C1 segment of cervical spinal cord (tissue), 14 donors: ENCODE data around the gene LRRC8C.
A peak's percentile ranks its signal among the peaks of the same experiment; 100 is the strongest.
"Not testable (repeated sequence)": the region's sequence is repeated elsewhere in the genome, so short reads cannot be mapped to it uniquely, and the experiment has no call there.

Experiments
- DNase-seq, 14 donors: peaks; one replicate each; lab custom pipeline; 2025; lab: John Stamatoyannopoulos, UW

The LRRC8C gene

DNA sequence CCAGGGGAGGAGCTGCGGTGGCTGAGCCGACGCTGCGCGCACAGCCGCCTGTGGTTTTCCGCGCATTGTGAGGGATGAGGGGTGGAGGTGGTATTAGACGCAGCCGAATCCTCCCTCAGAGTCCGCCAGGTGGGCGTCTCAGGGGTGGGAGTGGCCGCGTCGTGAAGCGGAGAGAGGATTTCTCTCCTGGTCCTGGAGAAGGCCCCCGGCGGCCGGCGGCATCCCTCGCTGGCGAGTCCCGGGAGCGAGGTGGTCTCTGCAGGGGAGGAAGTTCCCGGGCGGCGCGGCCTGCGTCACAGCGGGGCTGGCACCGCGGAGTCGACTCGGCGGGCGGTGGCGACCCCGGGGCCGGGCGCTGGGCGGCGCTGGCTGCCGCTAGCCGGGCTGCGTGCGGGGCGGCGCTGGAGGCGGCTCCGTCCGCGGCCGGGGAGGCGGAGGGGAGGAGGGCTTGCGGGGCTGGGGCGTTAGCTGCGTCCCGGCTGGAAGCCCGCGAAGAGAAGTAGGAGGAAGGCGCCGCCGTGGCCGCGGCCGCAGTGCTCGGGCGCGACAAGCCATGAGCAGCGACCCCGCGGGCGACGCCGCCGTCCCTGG, at the start of gene LRRC8C:
TSS of gene LRRC8C (plus strand) at position 464 of the 591 bp plus-strand sequence. CDS start 53,354 bp downstream, outside the sequence.
- DNase-seq = peak in 13 of 14 donors; percentile 5 to 90 (median 74)

GRCh38 chr1:89584211-89584610, 48.7 kb upstream of the LRRC8C start:
- no peak for DNase-seq

DNA sequence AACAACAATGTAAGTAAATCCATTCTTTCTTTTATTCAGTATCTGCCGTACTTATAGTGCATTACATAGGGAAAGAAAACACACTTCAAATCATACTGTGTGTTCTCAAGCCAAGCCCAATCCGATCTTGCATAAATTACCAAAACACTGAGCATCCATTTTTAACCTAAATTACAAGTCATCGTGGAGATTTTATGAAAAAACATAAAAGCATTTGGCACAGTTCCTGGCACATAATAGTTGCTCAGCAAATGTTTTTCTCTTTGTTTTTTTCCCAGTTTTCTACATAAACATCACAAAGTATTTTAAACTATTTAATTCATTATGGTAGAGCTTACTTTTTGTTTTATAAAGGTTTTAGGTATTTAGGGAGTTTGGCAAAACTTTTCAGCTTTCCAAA, 48.1 kb upstream of the LRRC8C start:
- no peak for DNase-seq

GRCh38 chr1:89587729-89588161, 45.2 kb upstream of the LRRC8C start:
- DNase-seq = peak in 1 of 14 donors; percentile 21

DNA sequence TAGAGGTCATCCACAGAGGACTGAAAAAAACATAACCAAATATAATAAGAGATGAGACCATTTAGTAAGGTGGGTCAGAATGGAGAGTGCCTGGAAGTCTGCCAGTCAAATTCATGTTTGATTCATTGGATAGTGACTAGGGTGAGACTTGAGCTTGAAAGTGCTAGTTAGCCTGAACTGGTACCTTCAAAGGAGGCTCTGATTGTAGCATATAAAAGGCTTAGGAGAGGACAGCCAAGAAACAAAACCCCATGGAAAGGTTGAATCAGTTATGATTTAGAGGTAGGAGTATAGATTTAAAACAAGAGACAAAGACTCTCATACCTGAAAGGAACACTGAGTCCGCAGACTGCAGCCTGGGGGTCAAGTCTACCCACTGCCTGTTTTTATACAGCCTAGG, 44.4 kb upstream of the LRRC8C start:
- DNase-seq = no peak

GRCh38 chr1:89589515-89589914, 43.4 kb upstream of the LRRC8C start:
- DNase-seq = no peak

GRCh38 chr1:89590341-89591080, 42.4 kb upstream of the LRRC8C start:
- DNase-seq = no peak

DNA sequence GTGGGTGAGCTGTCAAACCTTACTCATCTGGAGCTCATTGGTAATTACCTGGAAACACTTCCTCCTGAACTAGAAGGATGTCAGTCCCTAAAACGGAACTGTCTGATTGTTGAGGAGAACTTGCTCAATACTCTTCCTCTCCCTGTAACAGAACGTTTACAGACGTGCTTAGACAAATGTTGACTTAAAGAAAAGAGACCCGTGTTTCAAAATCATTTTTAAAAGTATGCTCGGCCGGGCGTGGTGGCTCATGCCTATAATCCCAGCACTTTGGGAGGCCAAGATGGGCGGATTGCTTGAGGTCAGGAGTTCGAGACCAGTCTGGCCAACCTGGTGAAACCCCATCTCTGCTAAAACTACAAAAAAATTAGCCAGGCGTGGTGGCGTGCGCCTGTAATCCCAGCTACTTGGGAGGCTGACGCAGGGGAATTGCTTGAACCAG, 40.0 kb upstream of the LRRC8C start:
- DNase-seq = not testable (repeated sequence)

- no peak for DNase-seq
Measured at GRCh38 chr1:89594096-89594740, 38.7 kb upstream of the LRRC8C start.

GRCh38 chr1:89596698-89597097, 36.2 kb upstream of the LRRC8C start:
- no peak for DNase-seq

DNA sequence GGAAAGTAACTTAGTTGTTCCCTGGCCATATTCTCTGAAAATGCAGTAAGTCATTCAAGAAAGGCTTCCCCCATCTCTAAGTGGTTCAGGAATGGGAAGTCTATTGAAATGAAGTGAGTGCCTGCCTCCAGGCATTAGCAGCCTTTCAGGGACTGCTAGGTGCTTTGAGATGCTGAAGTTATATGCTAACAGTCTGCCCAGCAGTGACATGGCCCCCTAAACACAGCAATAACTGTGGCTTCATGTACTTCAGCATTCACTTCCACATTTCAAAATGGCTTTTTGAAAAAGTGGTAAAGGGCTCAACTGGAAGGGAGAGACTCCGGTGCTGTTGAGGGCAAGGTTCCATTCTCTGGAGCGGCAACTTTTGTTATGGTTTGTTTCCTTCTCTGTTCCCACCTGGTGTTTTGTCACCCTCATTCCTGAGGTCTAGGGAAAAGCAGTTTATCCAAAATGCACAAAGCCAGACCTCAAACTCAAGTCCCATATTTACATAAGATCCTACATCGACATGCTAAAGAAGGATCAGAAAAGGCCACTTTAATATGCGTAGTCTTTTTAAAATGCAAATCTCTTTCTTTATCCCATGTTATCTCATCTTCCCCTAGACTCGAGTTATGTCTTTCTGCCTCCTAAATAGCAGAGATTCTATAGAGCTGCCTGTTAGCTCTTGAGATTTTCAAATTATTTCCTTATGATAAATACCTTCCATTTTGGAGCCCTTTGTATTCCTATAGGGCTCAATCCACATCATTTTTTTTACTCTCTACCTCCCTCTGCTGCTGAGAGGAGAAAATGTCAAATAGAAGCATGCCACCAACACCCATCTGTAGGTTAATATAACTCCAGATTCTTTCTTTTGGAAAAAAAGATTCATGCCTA, 34.2 kb upstream of the LRRC8C start:
- DNase-seq = peak in 1 of 14 donors; percentile 22

DNA sequence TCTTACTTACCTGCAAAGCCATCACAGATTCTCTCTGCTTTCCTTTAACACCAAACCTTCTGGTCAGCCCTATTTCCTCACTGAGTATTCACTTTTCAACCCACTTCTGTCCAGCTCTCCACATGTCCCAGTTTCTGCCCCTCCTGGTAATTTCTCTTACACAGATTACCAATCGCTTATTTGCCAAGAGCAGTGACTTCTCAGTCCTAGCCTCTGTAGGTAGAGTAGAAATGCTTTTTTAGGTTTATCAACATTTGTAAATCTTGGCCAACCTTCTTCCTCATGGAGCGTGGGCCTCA, 33.6 kb upstream of the LRRC8C start:
- no peak for DNase-seq

DNA sequence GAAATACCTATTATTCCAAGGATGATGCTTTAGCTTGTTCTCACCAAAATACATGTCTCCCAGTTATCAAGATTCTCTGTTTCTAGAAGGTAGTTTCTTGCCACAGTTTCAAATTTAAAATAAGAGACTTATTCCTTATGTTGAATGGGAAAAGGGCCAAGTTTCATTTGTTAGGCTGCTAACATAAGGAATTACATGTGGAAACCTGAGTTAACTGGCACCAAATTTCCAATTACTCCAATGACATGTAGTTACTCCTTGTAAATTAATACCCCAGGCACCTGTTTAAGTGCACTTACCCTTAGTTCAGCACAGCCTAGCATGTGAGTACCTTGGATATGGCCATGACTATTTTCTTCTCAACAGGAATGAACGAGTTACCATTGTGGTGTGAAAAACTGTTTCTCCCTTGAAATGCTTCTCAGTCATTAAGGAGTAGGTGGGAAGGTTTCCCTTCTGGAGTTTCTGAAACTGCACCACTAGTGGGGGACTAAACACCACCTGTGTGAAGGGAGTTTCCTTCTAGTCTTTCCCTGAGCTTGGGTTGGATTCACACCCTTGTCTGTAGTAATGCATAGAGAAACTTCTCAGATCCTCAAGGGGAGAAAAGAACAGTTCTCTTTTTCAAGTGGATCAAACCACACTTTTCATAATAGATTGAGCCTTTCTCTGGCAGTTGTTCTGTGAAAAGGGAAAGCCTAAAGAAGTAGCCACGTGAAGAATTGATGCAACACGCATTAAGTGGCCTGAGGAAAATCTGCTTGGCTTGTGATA, 32.3 kb upstream of the LRRC8C start:
- DNase-seq = no peak

- no peak for DNase-seq
Measured at GRCh38 chr1:89602871-89603404, 30.0 kb upstream of the LRRC8C start.

DNA sequence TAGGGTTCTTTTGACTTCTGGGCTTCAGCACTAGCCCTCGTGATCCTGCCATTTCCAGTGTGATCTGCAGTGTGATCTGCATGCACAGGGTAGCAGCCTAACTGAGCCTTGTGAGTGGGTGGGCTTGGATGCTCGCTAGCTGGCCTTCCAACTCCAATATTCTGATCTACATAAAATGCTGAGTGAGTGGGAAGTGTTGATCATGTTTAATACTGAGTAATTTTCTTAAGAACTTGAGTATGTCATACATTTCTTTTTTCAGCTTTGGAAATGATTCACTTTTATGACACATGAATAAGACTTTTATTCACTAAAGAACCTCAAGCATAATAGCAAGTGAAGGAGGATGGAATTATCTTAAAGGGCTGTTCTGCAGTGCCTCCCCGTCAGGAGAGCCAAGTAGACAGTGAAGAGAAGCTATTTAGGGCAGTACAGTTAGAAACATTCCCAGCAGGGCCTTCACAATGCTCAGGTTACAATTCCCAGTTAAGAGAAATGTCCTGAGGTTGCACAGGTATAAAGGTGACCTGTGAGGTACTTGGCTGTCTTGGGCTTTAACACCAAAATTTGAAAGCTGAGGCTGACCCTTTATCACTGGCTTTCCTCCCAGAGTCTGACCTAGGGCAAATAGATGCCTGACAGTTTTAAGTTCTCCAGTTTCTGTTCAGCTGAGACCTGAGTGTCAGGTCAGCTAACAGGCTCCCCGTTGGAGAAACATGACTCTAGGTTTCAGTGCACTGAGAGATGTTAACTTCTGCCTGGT, 29.1 kb upstream of the LRRC8C start:
- DNase-seq = no peak

- no peak for DNase-seq
Measured at GRCh38 chr1:89604414-89604735, 28.5 kb upstream of the LRRC8C start.

DNA sequence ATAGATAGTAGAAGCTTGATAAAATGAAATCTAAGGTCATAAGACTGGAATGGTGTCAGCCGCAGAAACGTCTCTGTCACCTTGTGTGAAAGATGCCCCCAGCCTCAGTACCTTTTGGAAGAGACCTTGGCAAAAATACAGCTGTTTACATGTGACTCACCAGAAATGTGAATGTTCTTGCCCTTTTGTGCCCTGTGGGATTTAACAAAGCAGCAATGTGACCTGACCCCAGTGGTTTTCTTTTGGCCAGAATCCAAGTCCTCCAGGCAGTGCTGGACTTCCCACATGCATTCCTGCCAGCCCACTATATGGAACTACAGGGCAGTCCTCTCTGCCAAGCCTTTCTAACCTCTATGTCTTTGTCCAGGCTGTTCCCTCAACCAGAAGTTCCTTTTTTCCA, 27.2 kb upstream of the LRRC8C start:
- no peak for DNase-seq

DNA sequence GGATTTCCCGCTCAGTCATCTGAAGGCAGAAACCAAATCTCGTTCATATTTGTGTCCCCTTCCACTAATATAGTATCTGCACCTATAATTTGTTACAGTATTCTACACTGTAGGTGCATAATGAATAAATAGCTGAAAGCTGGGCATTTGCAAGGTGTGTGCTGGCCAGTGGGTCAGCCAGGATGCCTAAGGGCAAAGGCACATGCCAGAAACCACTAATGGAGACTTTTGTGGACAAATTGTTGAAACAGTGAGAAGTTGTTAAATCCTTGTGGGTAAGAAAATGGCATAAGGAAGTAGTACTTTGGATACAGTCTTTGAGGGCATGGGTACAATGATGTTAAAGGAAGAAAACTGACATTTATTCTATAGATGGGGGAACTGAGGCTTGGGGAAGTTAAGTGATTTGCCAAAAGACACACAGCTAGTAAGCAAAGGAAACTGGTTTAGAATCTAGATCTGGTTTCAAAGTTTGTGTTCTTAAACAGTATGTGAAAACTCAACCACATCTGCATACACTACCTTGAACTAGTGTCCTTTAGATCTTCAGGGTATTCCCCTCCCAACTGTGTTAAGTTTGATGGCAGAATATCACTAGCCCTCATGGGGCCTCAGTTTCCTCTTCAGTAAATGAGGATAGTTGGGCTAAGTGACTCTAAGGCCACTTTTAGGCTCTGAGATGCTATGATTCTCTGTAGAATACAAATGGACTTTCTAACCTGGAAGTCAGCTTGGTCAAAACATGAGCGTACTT, 26.5 kb upstream of the LRRC8C start:
- DNase-seq = no peak

DNA sequence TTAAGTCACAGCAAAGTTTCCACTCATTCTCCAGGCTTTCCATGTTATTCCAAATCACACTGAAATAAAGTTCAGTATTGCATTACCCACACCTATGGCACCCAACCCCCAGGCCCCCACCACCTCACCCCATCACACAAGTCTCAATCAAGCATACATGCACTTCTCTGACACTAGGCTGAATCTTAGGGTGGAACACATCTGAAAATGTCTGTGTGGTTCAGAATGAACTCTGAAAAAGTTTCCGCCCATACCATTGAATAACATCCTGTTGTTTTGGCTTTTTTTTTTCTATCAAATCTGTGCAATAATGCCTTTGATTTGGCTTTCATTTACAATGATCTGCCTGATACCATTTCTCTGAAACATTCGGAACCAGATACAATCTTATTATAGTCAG, 25.8 kb upstream of the LRRC8C start:
- no peak for DNase-seq
